HL-60 (cell line): Measurements from ENCODE around the gene SLC15A3.

Source experiments
- DNase-seq, 2 experiments: peaks; one replicate each; pipeline ENCODE4 v3.0.0-alpha.2; 2010 to 2020; ENCODE audit warnings: low read depth in 1 of 2, low spot score in 1 of 2
- H3K27ac ChIP-seq: fragments of 250-450 bp; sonication (Bioruptor Pico); replicated peaks from 2 replicates; pipeline ENCODE4 v1.5.1; 2020; ENCODE audit warnings: mild to moderate bottlenecking, moderate library complexity
- H3K27me3 ChIP-seq: fragments of 250-450 bp; sonication (Bioruptor Pico); 2 replicates; pipeline ENCODE4 v1.5.1; 2021; ENCODE audit warnings: mild to moderate bottlenecking, moderate library complexity; ENCODE audit not compliant: insufficient read depth, poor library complexity, severe bottlenecking
- H3K4me3 ChIP-seq: replicated peaks from 2 replicates; pipeline ENCODE4 v1.5.1; 2011; ENCODE audit warnings: mild to moderate bottlenecking, control low read depth, low read length; ENCODE audit not compliant: insufficient read depth
- CTCF ChIP-seq: IDR thresholded peaks from one replicate; pipeline ENCODE4 v1.5.1; 2011; ENCODE audit warnings: low read length, control low read depth, inconsistent platforms; ENCODE audit not compliant: insufficient read depth
- GABPA ChIP-seq: IDR thresholded peaks from 2 replicates; pipeline ENCODE4 v1.6.1; 2012; ENCODE audit warnings: low read depth
- POLR2AphosphoS5 ChIP-seq: IDR thresholded peaks from 2 replicates; pipeline ENCODE4 v1.6.1; 2012; ENCODE audit warnings: low read depth
- SPI1 ChIP-seq: IDR thresholded peaks from 2 replicates; pipeline ENCODE4 v1.6.1; 2012; ENCODE audit warnings: low read depth, mild to moderate bottlenecking, borderline replicate concordance
- TF ChIP-seq, protein P1 (sequence below): IDR thresholded peaks from 2 replicates; pipeline ENCODE4 v1.6.1; 2012; ENCODE audit warnings: low read depth; ENCODE audit not compliant: insufficient replicate concordance

Gene SLC15A3

DNA sequence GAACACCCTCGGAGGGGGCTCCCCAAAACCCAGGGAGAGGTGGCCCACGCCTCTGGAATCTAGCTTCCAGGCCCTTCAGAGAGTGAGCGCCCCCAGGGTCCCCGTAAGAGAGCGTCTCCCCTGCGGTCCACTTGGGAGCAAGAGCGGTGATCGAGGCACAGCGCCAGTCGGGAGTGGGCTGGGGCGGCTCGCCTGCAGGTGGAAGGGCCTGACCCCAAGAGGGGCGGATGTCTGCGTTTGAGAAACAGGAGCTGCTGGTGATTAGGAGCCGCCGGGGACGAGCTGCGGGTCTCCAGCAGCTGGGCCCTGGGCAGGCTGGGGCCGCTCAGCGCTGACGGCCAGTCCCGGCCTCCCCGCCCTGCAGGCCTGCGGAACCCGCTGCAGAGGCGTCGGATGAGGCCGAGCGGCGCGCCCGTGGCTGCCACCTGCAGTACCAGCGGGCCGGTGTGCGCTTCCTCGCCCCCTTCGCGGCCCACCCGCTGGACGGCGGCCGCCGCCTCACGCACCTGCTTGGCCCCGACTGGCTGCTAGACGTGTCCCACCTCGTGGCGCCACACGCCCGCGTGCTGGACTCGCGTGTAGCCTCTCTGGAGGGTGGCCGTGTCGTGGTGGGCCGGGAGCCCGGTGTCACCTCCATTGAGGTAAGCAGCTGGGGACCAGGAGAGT, 17.7 kb downstream of the SLC15A3 start:
- TF ChIP-seq, protein P1, sequence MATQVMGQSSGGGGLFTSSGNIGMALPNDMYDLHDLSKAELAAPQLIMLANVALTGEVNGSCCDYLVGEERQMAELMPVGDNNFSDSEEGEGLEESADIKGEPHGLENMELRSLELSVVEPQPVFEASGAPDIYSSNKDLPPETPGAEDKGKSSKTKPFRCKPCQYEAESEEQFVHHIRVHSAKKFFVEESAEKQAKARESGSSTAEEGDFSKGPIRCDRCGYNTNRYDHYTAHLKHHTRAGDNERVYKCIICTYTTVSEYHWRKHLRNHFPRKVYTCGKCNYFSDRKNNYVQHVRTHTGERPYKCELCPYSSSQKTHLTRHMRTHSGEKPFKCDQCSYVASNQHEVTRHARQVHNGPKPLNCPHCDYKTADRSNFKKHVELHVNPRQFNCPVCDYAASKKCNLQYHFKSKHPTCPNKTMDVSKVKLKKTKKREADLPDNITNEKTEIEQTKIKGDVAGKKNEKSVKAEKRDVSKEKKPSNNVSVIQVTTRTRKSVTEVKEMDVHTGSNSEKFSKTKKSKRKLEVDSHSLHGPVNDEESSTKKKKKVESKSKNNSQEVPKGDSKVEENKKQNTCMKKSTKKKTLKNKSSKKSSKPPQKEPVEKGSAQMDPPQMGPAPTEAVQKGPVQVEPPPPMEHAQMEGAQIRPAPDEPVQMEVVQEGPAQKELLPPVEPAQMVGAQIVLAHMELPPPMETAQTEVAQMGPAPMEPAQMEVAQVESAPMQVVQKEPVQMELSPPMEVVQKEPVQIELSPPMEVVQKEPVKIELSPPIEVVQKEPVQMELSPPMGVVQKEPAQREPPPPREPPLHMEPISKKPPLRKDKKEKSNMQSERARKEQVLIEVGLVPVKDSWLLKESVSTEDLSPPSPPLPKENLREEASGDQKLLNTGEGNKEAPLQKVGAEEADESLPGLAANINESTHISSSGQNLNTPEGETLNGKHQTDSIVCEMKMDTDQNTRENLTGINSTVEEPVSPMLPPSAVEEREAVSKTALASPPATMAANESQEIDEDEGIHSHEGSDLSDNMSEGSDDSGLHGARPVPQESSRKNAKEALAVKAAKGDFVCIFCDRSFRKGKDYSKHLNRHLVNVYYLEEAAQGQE = no peak
- TF ChIP-seq SPI1 (no peak), POLR2AphosphoS5 (no peak), GABPA (no peak), CTCF (no peak)
- DNase-seq = no peak
- no peak overlapping the region for H3K27ac ChIP-seq
- H3K4me3 ChIP-seq = no peak overlapping the region
- peaks cover 3% of the 10 kb centered on the region for H3K27me3 ChIP-seq

GRCh38 chr11:60933416-60934123, 18.4 kb downstream of the SLC15A3 start:
- no peak overlapping the region for H3K4me3 ChIP-seq
- no peak for TF ChIP-seq GABPA
- TF ChIP-seq, protein P1 = no peak
- TF ChIP-seq SPI1 = no peak
- TF ChIP-seq CTCF = no peak
- no peak for TF ChIP-seq POLR2AphosphoS5
- DNase-seq = no peak
- peaks cover 3% of the 10 kb centered on the region for H3K27me3 ChIP-seq
- no peak overlapping the region for H3K27ac ChIP-seq

DNA sequence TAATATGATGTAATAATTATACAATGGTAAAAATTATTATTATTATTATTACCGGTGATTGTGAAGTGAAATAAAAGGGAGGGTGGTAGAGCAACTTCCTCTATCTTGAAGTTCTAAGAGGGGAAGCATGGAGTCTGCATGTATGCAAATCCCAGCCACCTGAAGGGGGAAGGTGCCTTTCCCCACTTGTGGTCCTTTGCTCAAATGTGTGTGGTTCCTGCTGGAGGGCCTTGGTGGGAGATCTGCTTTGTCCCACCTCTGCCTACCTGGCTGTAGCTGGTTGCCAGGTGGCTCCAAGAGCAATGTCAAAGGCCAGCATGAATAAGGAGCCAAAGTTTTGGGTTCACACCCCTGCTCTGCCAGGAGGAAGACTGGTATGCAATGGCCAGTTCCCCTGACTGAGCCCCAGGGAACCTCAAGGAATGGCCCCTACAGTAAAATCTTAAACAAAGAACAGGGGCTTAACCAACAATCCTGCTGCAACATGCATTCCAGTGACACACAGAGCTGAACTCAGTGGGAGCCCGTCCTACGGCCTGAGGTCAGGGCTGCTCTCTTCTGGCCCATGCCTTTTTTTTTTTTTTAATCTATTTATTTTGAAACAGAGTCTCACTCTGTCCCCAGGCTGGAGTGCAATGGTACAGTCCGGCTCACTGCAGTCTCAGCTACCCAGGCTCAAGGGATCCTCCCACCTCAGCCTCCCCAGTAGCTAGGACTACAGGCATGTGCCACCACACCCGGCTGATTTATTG, 19.2 kb downstream of the SLC15A3 start:
- DNase-seq = no peak
- TF ChIP-seq POLR2AphosphoS5 (no peak), SPI1 (no peak), GABPA (no peak), CTCF (no peak)
- TF ChIP-seq, protein P1 = no peak
- no peak overlapping the region for H3K4me3 ChIP-seq
- peaks cover 3% of the 10 kb centered on the region for H3K27me3 ChIP-seq
- H3K27ac ChIP-seq = no peak overlapping the region
